GM12874 (cell line): ENCODE data around the gene RNF114.

Experiments used
- CTCF ChIP-seq: IDR thresholded peaks from 2 replicates; pipeline ENCODE4 v1.5.1; 2011; ENCODE audit warnings: low read depth, mild to moderate bottlenecking, control low read depth, low read length, moderate library complexity; ENCODE audit not compliant: insufficient read depth

RNF114 gene

GRCh38 chr20:49942303-49942702 lies 6.1 kb downstream of the RNF114 start:
- TF ChIP-seq CTCF, result no peak

GRCh38 chr20:49942942-49943341 lies 6.7 kb downstream of the RNF114 start:
- TF ChIP-seq CTCF, result no peak

- no peak for TF ChIP-seq CTCF
Measured at GRCh38 chr20:49945306-49945700, 9.1 kb downstream of the RNF114 start.

GRCh38 chr20:49945701-49946477 lies 9.7 kb downstream of the RNF114 start:
- no peak for TF ChIP-seq CTCF

- TF ChIP-seq CTCF, result no peak
Measured at GRCh38 chr20:49948178-49948577, 12.0 kb downstream of the RNF114 start.

GRCh38 chr20:49948809-49949507 lies 12.8 kb downstream of the RNF114 start:
- TF ChIP-seq CTCF, result no peak

- no peak for TF ChIP-seq CTCF
Measured at GRCh38 chr20:49951151-49951550, 15.0 kb downstream of the RNF114 start.
